Calu3 (cell line): Measurements from ENCODE around the gene MSI2. TPM values are rescaled to one million over a fixed set of nuclear protein-coding genes. Genes with fewer than 3 reads are reported as not detected.
A peak's percentile ranks its signal among the peaks of the same experiment; 100 is the strongest.

Source experiments
- BruUV-seq: library from RNA; stranded (reverse); fragments of 400-500 nt; replicated peaks from 2 replicates; lab custom pipeline; 2021; lab: Mats Ljungman, UMichigan
- CTCF ChIA-PET: fragments of 300-600 bp; sonication (Branson Sonifier 250); formaldehyde crosslinking; loops from one replicate; lab custom pipeline; 2022; ENCODE audit warnings: antibody characterized with exemption; lab: Charles Lee
- DNase-seq: peaks from one replicate; pipeline ENCODE4 v3.0.0; 2022
- H3K27ac Mint-ChIP-seq: one replicate; pipeline ENCODE4 v1.8.0; 2022; ENCODE audit warnings: mixed read lengths; ENCODE audit not compliant: unreplicated experiment
- H3K27me3 Mint-ChIP-seq: one replicate; pipeline ENCODE4 v1.8.0; 2022; ENCODE audit warnings: mixed read lengths; ENCODE audit not compliant: unreplicated experiment
- H3K36me3 Mint-ChIP-seq: one replicate; pipeline ENCODE4 v1.8.0; 2022; ENCODE audit warnings: mild to moderate bottlenecking, moderate library complexity, mixed read lengths; ENCODE audit not compliant: insufficient read depth, unreplicated experiment
- H3K4me1 Mint-ChIP-seq: one replicate; pipeline ENCODE4 v1.8.0; 2022; ENCODE audit warnings: mild to moderate bottlenecking, low read depth, mixed read lengths; ENCODE audit not compliant: unreplicated experiment
- H3K4me3 Mint-ChIP-seq: one replicate; pipeline ENCODE4 v1.8.0; 2022; ENCODE audit warnings: mild to moderate bottlenecking, low read depth, moderate library complexity, mixed read lengths; ENCODE audit not compliant: unreplicated experiment
- H3K9me3 Mint-ChIP-seq: one replicate; pipeline ENCODE4 v1.8.0; 2022; ENCODE audit warnings: low read depth, mixed read lengths; ENCODE audit not compliant: unreplicated experiment
- intact Hi-C: fragments of 100-400 bp; cut with micrococcal nuclease; formaldehyde crosslinking; loops from one replicate; pipeline ENCODE4 v1.10.0; 2022; ENCODE audit not compliant: unreplicated experiment
- total RNA-seq: library from RNA; stranded (reverse); gene quantifications from 2 replicates; pipeline ENCODE4 v1.2.3, GENCODE V29; 2022
- TF ChIP-seq, protein P1 (sequence below): fragments of 200-600 bp; IDR thresholded peaks from one replicate; pipeline ENCODE4 v1.8.0; 2022; ENCODE audit warnings: antibody characterized with exemption; ENCODE audit not compliant: unreplicated experiment

The MSI2 gene
- total RNA-seq, 1 experiment from 2014 or later, result 66.4 TPM

- no peaks in the 10 kb centered on the region for H3K9me3 Mint-ChIP-seq
- H3K4me1 Mint-ChIP-seq, result peaks cover 22% of the 10 kb centered on the region
- H3K4me3 Mint-ChIP-seq, result no peak overlapping the region
- H3K36me3 Mint-ChIP-seq, result peaks cover 9% of the 10 kb centered on the region
- intact Hi-C loops, result no loop called here
- no TSS peak for BruUV-seq
- DNase-seq, result no peak
- H3K27me3 Mint-ChIP-seq, result no peaks in the 10 kb centered on the region
- TF ChIP-seq, protein P1, sequence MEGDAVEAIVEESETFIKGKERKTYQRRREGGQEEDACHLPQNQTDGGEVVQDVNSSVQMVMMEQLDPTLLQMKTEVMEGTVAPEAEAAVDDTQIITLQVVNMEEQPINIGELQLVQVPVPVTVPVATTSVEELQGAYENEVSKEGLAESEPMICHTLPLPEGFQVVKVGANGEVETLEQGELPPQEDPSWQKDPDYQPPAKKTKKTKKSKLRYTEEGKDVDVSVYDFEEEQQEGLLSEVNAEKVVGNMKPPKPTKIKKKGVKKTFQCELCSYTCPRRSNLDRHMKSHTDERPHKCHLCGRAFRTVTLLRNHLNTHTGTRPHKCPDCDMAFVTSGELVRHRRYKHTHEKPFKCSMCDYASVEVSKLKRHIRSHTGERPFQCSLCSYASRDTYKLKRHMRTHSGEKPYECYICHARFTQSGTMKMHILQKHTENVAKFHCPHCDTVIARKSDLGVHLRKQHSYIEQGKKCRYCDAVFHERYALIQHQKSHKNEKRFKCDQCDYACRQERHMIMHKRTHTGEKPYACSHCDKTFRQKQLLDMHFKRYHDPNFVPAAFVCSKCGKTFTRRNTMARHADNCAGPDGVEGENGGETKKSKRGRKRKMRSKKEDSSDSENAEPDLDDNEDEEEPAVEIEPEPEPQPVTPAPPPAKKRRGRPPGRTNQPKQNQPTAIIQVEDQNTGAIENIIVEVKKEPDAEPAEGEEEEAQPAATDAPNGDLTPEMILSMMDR, result no peak
- CTCF ChIA-PET, result no interaction called here
- no peak overlapping the region for H3K27ac Mint-ChIP-seq
These were observed 109.1 kb downstream of the MSI2 start for GRCh38 chr17:57365420-57365819.

DNA sequence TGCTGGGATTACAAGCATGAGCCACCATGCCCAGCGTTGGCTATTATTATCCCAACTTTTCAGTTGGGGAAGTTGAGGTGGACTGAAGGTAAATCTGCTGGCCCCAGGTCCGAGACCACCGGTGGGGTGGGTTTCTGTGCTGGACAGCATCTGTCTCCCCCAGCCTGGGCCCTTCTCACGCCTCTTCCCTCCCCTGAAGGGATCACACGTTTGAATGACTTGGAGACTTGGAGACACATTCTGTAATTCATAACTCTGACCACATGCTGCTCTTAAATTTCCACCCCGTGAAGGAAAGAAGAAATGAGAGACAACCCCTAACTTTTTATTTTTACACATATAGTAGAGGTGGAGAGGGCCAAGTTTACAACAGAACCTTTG, 109.8 kb downstream of the MSI2 start:
- no peak overlapping the region for H3K4me3 Mint-ChIP-seq
- TF ChIP-seq, protein P1, result no peak
- intact Hi-C loops, result no loop called here
- CTCF ChIA-PET, result no interaction called here
- no peaks in the 10 kb centered on the region for H3K27me3 Mint-ChIP-seq
- H3K9me3 Mint-ChIP-seq, result no peaks in the 10 kb centered on the region
- H3K27ac Mint-ChIP-seq, result no peak overlapping the region
- peaks cover 9% of the 10 kb centered on the region for H3K36me3 Mint-ChIP-seq
- peaks cover 30% of the 10 kb centered on the region for H3K4me1 Mint-ChIP-seq
- BruUV-seq, result no TSS peak
- no peak for DNase-seq

DNA sequence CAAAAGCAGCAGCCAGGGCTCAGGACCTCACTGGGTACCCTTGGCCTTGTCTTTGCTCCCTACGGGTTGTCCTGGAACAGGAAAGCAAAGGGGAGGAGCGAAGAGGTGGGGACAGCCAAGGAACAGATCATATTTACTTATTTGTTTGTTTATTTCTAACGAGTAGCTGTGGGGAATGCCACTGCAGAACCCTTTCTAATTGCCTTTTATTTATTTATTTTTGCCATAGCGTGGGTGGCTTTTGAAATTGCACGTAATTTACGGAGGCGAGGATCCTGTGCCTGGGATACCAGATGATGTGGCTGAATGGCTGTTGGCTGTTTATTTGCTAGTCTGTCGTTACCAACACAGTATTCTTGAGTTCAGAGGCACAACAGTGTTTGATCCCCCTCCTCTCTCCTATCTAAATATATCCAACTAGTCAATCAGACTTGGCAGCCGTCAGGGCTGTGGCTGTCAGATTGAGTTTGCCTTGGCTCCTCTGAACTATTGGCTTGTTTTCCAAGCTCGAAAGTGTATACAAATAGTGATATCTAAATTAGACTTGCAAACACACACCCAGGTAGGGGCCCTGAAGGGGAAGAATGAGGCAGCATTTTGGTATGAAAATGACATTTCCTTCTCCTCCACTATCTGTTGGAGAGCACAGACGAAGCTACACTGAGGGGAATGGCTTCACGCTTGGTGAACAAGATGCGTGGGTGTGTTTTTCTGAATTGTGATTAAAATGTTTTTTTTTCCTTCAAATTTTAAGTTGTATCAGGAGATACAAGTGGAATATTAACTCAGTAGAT, 110.4 kb downstream of the MSI2 start:
- H3K9me3 Mint-ChIP-seq, result no peaks in the 10 kb centered on the region
- no peak for DNase-seq
- H3K4me1 Mint-ChIP-seq, result peaks cover 31% of the 10 kb centered on the region
- intact Hi-C loops, result no loop called here
- H3K27me3 Mint-ChIP-seq, result no peaks in the 10 kb centered on the region
- peaks cover 9% of the 10 kb centered on the region for H3K36me3 Mint-ChIP-seq
- BruUV-seq, result no TSS peak
- CTCF ChIA-PET, result interaction anchor here (0.8 kb wide), 1 partner anchor 40 kb away, joined by 3 read pairs; no protein-coding TSS in a partner anchor
- TF ChIP-seq, protein P1, result no peak
- no peak overlapping the region for H3K27ac Mint-ChIP-seq
- H3K4me3 Mint-ChIP-seq, result no peak overlapping the region

- DNase-seq, result peak; percentile 21
- H3K36me3 Mint-ChIP-seq, result peaks cover 21% of the 10 kb centered on the region
- TF ChIP-seq, protein P1, result no peak
- H3K4me3 Mint-ChIP-seq, result peak overlapping the region; percentile 21
- H3K4me1 Mint-ChIP-seq, result peaks cover 42% of the 10 kb centered on the region
- CTCF ChIA-PET, result interaction anchor here (0.6 to 2.0 kb wide), 3 partner anchors 11 to 156 kb away, joined by 3 to 6 read pairs (median 4); no protein-coding TSS in a partner anchor
- intact Hi-C loops, result no loop called here
- no peaks in the 10 kb centered on the region for H3K9me3 Mint-ChIP-seq
- peak overlapping the region; percentile 88 for H3K27ac Mint-ChIP-seq
- no peaks in the 10 kb centered on the region for H3K27me3 Mint-ChIP-seq
- BruUV-seq, result no TSS peak
These were observed 112.5 kb downstream of the MSI2 start for GRCh38 chr17:57368637-57369336.
